H1 (cell line): ENCODE measurements around the gene FAM120B. TPM values are rescaled to one million over a fixed set of nuclear protein-coding genes. Genes with fewer than 3 reads are reported as not detected.

Experiments
- CTCF ChIA-PET: fragments of 300-600 bp; sonication (Branson Sonifier 250); formaldehyde crosslinking; loops from one replicate; lab custom pipeline; 2021; ENCODE audit not compliant: partially characterized antibody; lab: Charles Lee
- POLR2A ChIA-PET: fragments of 300-600 bp; sonication (Branson Sonifier 250); formaldehyde crosslinking; loops from one replicate; lab custom pipeline; 2021; ENCODE audit warnings: inconsistent platforms; ENCODE audit not compliant: partially characterized antibody; lab: Charles Lee
- DNase-seq, 2 experiments: peaks; one replicate each; pipeline versions ENCODE4 v3.0.0 to v3.0.0-alpha.2; 2010 to 2022; ENCODE audit warnings: low spot score in 2 of 2, low read depth in 1 of 2, mixed read lengths in 1 of 2
- FAIRE-seq: peaks from 2 replicates; lab custom pipeline; 2011; peaks lifted over from hg19 to GRCh38; lab: Jason Lieb, UNC
- H2AFZ ChIP-seq: 2 replicates; pipeline ENCODE4 v1.8.1; 2012; ENCODE audit warnings: low read length, inconsistent platforms
- H2AK5ac ChIP-seq: 2 replicates; pipeline ENCODE4 v1.6.1; 2013; ENCODE audit warnings: low read depth, low read length
- H2BK120ac ChIP-seq: replicated peaks from 2 replicates; pipeline ENCODE3; 2013; ENCODE audit warnings: low read depth, low read length, inconsistent platforms
- H2BK12ac ChIP-seq: 2 replicates; pipeline ENCODE4 v1.6.1; 2013; ENCODE audit warnings: low read depth, low read length
- H2BK15ac ChIP-seq: 2 replicates; pipeline ENCODE4 v1.6.1; 2013; ENCODE audit warnings: low read length
- H2BK20ac ChIP-seq: 2 replicates; pipeline ENCODE4 v1.6.1; 2013; ENCODE audit warnings: low read length
- H2BK5ac ChIP-seq: 2 replicates; pipeline ENCODE4 v1.6.1; 2013; ENCODE audit warnings: low read depth, low read length
- H3K14ac ChIP-seq: 2 replicates; pipeline ENCODE4 v1.6.1; 2013; ENCODE audit warnings: inconsistent platforms; ENCODE audit not compliant: insufficient read length
- H3K18ac ChIP-seq: 2 replicates; pipeline ENCODE4 v1.6.1; 2013; ENCODE audit warnings: low read length; ENCODE audit errors: extremely low read depth
- H3K23ac ChIP-seq: 2 replicates; pipeline ENCODE4 v1.6.1; 2013; ENCODE audit warnings: inconsistent platforms; ENCODE audit not compliant: insufficient read length
- H3K23me2 ChIP-seq: 2 replicates; pipeline ENCODE4 v1.6.1; 2013; ENCODE audit warnings: low read depth, low read length
- H3K27ac ChIP-seq: 2 replicates; pipeline ENCODE4 v1.6.1; 2011; ENCODE audit warnings: low read depth, low read length, inconsistent platforms
- H3K27me3 ChIP-seq, 4 experiments: replicated peaks in 1 of 4; 1 replicate in 1 of 4; 2 replicates in 3 of 4; pipeline versions ENCODE4 v1.6.1 to v1.8.1; 2011 to 2013; ENCODE audit warnings: low read length in 3 of 4, mild to moderate bottlenecking in 3 of 4, inconsistent platforms in 2 of 4, mixed read lengths in 2 of 4, moderate library complexity in 1 of 4; ENCODE audit not compliant: control insufficient read depth in 3 of 4, insufficient read depth in 3 of 4; ENCODE audit errors: extremely low read depth in 1 of 4
- H3K36me3 ChIP-seq, 4 experiments: 2 replicates each; pipeline versions ENCODE4 v1.6.1 to v1.8.1; 2011 to 2013; ENCODE audit warnings: mild to moderate bottlenecking in 4 of 4, low read length in 3 of 4, moderate library complexity in 2 of 4, control low read depth in 1 of 4, inconsistent platforms in 1 of 4; ENCODE audit not compliant: insufficient read depth in 4 of 4, control insufficient read depth in 2 of 4
- H3K4ac ChIP-seq: replicated peaks from 2 replicates; pipeline ENCODE3; 2013; ENCODE audit warnings: low read length, low read depth, mixed read lengths, inconsistent platforms; ENCODE audit not compliant: insufficient read length
- H3K4me1 ChIP-seq, 4 experiments: replicated peaks in 1 of 4; 1 replicate in 1 of 4; 2 replicates in 3 of 4; pipeline versions ENCODE4 v1.6.1 to v1.8.1; 2011 to 2013; ENCODE audit warnings: low read length in 3 of 4, inconsistent platforms in 2 of 4, mixed read lengths in 1 of 4; ENCODE audit not compliant: insufficient read depth in 4 of 4, control insufficient read depth in 3 of 4
- H3K4me2 ChIP-seq, 2 experiments: 2 replicates each; pipeline versions ENCODE4 v1.6.1 to v1.8.1; 2011 to 2013; ENCODE audit warnings: low read depth in 2 of 2, low read length in 2 of 2, control low read depth in 1 of 2, inconsistent platforms in 1 of 2, mild to moderate bottlenecking in 1 of 2; ENCODE audit not compliant: insufficient read depth in 1 of 2
- H3K4me3 ChIP-seq, 4 experiments: fragments of 200-600, 300-600 bp in 1 of 4; sonication (generic), shearing (Covaris generic), sonication (Bioruptor Twin) in 1 of 4; 2 replicates each; pipeline versions ENCODE4 v1.5.1 to v1.8.1; 2011 to 2016; ENCODE audit warnings: low read length in 4 of 4, low read depth in 3 of 4, control low read depth in 2 of 4, inconsistent platforms in 2 of 4, mild to moderate bottlenecking in 2 of 4, mixed read lengths in 1 of 4, moderate library complexity in 1 of 4; ENCODE audit not compliant: insufficient read depth in 2 of 4; ENCODE audit errors: extremely low read depth in 1 of 4
- H3K56ac ChIP-seq: replicated peaks from 2 replicates; pipeline ENCODE3; 2013; ENCODE audit warnings: low read depth, mild to moderate bottlenecking, mixed read lengths, low read length, inconsistent platforms; ENCODE audit not compliant: insufficient read length
- H3K79me1 ChIP-seq: 2 replicates; pipeline ENCODE4 v1.6.1; 2013; ENCODE audit warnings: low read depth, low read length, control low read depth
- H3K79me2 ChIP-seq, 2 experiments: 2 replicates each; pipeline versions ENCODE4 v1.6.1 to v1.8.1; 2012 to 2013; ENCODE audit warnings: low read length in 2 of 2, mild to moderate bottlenecking in 2 of 2, inconsistent platforms in 1 of 2; ENCODE audit not compliant: insufficient read depth in 2 of 2, control insufficient read depth in 1 of 2
- H3K9ac ChIP-seq, 4 experiments: replicated peaks in 1 of 4; 1 replicate in 1 of 4; 2 replicates in 3 of 4; pipeline versions ENCODE4 v1.6.1 to v1.8.1; 2011 to 2013; ENCODE audit warnings: low read depth in 3 of 4, low read length in 3 of 4, control low read depth in 2 of 4, mild to moderate bottlenecking in 2 of 4, moderate library complexity in 2 of 4, inconsistent platforms in 1 of 4; ENCODE audit errors: extremely low read depth in 1 of 4
- H3K9me3 ChIP-seq, 2 experiments: 2 replicates each; pipeline versions ENCODE4 v1.6.1 to v1.8.1; 2012 to 2013; ENCODE audit warnings: mild to moderate bottlenecking in 2 of 2, moderate library complexity in 2 of 2, control low read depth in 1 of 2, inconsistent platforms in 1 of 2, low read depth in 1 of 2, low read length in 1 of 2, mixed read lengths in 1 of 2; ENCODE audit not compliant: insufficient read depth in 2 of 2
- H4K20me1 ChIP-seq, 2 experiments: replicated peaks in 1 of 2; 2 replicates each; pipeline versions ENCODE3 to v1.8.1; 2011 to 2013; ENCODE audit warnings: inconsistent platforms in 2 of 2, low read length in 2 of 2, mild to moderate bottlenecking in 1 of 2; ENCODE audit not compliant: insufficient read depth in 2 of 2, control insufficient read depth in 1 of 2
- H4K5ac ChIP-seq: 2 replicates; pipeline ENCODE4 v1.6.1; 2013; ENCODE audit warnings: low read length, low read depth, mixed read lengths, inconsistent platforms; ENCODE audit not compliant: insufficient read length
- H4K8ac ChIP-seq: 2 replicates; pipeline ENCODE4 v1.8.0; 2013; ENCODE audit warnings: mild to moderate bottlenecking, moderate library complexity, low read length, inconsistent platforms; ENCODE audit not compliant: insufficient read depth; ENCODE audit errors: extremely low read depth
- H4K91ac ChIP-seq: replicated peaks from 2 replicates; pipeline ENCODE3; 2013; ENCODE audit warnings: low read length, mixed read lengths, inconsistent platforms; ENCODE audit not compliant: insufficient read length
- CBX8 ChIP-seq: fragments of 300-800, 300-1000 bp; sonication (generic); IDR thresholded peaks from 2 replicates; pipeline ENCODE4 v1.7.1; 2016; ENCODE audit warnings: low read depth, low read length, borderline replicate concordance
- MAFK ChIP-seq: IDR thresholded peaks from 2 replicates; pipeline ENCODE4 v1.6.1; 2012; ENCODE audit warnings: low read depth, mild to moderate bottlenecking, improper control_type of control experiment, low read length
- POLR2AphosphoS5 ChIP-seq: IDR thresholded peaks from 2 replicates; pipeline ENCODE4 v1.6.1; 2011; ENCODE audit warnings: low read depth, low read length
- RBBP5 ChIP-seq: IDR thresholded peaks from 2 replicates; pipeline ENCODE4 v1.7.1; 2012; ENCODE audit warnings: low read depth, mild to moderate bottlenecking, inconsistent platforms, low read length, moderate library complexity, borderline replicate concordance
- SAP30 ChIP-seq: fragments of 300-600 bp; sonication (generic); IDR thresholded peaks from 2 replicates; pipeline ENCODE4 v1.7.1; 2012; ENCODE audit warnings: low read length, moderate library complexity, mild to moderate bottlenecking, inconsistent platforms; ENCODE audit not compliant: insufficient read depth, insufficient replicate concordance
- SIRT6 ChIP-seq: IDR thresholded peaks from one replicate; pipeline ENCODE4 v1.7.1; 2012; ENCODE audit warnings: low read length, inconsistent platforms
- YY1 ChIP-seq: IDR thresholded peaks from 2 replicates; pipeline ENCODE4 v1.6.1; 2011; ENCODE audit warnings: low read depth, mild to moderate bottlenecking, low read length
- WGBS, 2 experiments: shearing (Covaris generic) in 1 of 2; methylation state at CpG; one replicate each; pipeline versions ENCODE4 v1.1.6 to v1.1.7; 2013 to 2015; ENCODE audit warnings: low lambda C conversion rate in 2 of 2, mixed read lengths in 2 of 2, inconsistent platforms in 1 of 2, low coverage in 1 of 2, missing lambda C conversion rate in 1 of 2; ENCODE audit not compliant: insufficient replicate concordance in 2 of 2, insufficient coverage in 1 of 2, insufficient read length in 1 of 2; ENCODE audit errors: extremely low coverage in 1 of 2, missing lambda C conversion rate in 1 of 2; 5-methylcytosine and 5-hydroxymethylcytosine counted together
- polyA plus RNA-seq, 7 experiments: library from polyadenylated mRNA; depleted of rRNA in 3 of 7; stranded (reverse) in 5 of 7; unstranded in 2 of 7; fragments of >200 nt in 5 of 7; fragments of 200-250 nt in 2 of 7; gene quantifications; 1 replicate in 5 of 7; 2 replicates in 1 of 7; 4 replicates in 1 of 7; pipeline versions ENCODE4 v1.2.1 to v1.2.3, GENCODE V29; 2011 to 2013; ENCODE audit warnings: missing spikeins in 2 of 7, mixed read lengths in 2 of 7
- total RNA-seq: library from RNA; stranded (reverse); fragmentation: NEBNext Ultra II Directional; extraction: Animal tissue kit (Norgen Biotek cat#: 25700); gene quantifications from 2 replicates; pipeline ENCODE4 v1.2.1, GENCODE V29; 2021

The FAM120B gene
- total and polyA plus RNA-seq, 2 of the 8 experiments (the other 6 are each of a cell fraction or from before 2014, with no cell fraction given), result 5.1 to 12.5 TPM

GRCh38 chr6:170281331-170282292 is 24.9 kb upstream of the FAM120B start:
- 91% methylated on average over 48 of the region's 48 CpGs; no CpG with 5 or more reads in 1 of the 2 experiments for WGBS, 2 experiments
- Histone ChIP-seq H3K79me1 (no peaks in the 10 kb centered on the region), H3K27me3 (peaks cover 0 to 21% (median 15%) of the 10 kb centered on the region in 4 experiments; a peak in 6 of 7 replicates), H4K91ac (no peak overlapping the region), H3K9me3 (no peaks in the 10 kb centered on the region), H2BK120ac (no peak overlapping the region), H3K4me3 (no peak overlapping the region), H3K36me3 (peaks cover 0 to 24% (median 5%) of the 10 kb centered on the region in 4 experiments; a peak in 3 of 8 replicates), H2AFZ (no peak overlapping the region), H3K23me2 (no peaks in the 10 kb centered on the region; the same call in 1 of the 2 replicates), H3K18ac (no peak overlapping the region), H3K4me2 (no peak overlapping the region), H2BK5ac (no peak overlapping the region), H3K9ac (no peak overlapping the region), H3K4me1 (peaks cover 0 to 9% (median 6%) of the 10 kb centered on the region in 4 experiments; a peak in 5 of 7 replicates), H2BK15ac (no peak overlapping the region), H3K14ac (no peak overlapping the region), H3K27ac (no peak overlapping the region), H3K23ac (no peak overlapping the region), H3K56ac (no peak overlapping the region), H4K5ac (no peak overlapping the region), H3K79me2 (no peaks in the 10 kb centered on the region), H2BK12ac (no peak overlapping the region), H4K20me1 (peaks cover 2 to 5% of the 10 kb centered on the region in 2 experiments), H3K4ac (no peak overlapping the region), H2AK5ac (no peak overlapping the region), H4K8ac (no peak overlapping the region), H2BK20ac (no peak overlapping the region)
- TF ChIP-seq SIRT6, result no peak
- TF ChIP-seq CBX8, result no peak
- TF ChIP-seq YY1, result no peak
- no peak for TF ChIP-seq MAFK
- no peak for TF ChIP-seq POLR2AphosphoS5
- no peak for TF ChIP-seq RBBP5
- no peak for TF ChIP-seq SAP30
- DNase-seq (no peak), FAIRE-seq (no peak)
- POLR2A ChIA-PET, result no interaction called here
- CTCF ChIA-PET, result interaction anchor here (0.9 to 1.2 kb wide), 2 partner anchors 17 to 226 kb away, joined by 3 read pairs; no protein-coding TSS in a partner anchor
